GM18861 (cell line): ENCODE measurements around the gene AKAP6.
"Not testable (repeated sequence)": the region's sequence is repeated elsewhere in the genome, so short reads cannot be mapped to it uniquely, and the experiment has no call there.

Experiments
- ATAC-seq: cut with Tn5 transposase; IDR thresholded peaks from one replicate; pipeline ENCODE4 v1.9.1; 2021; ENCODE audit not compliant: unreplicated experiment

The AKAP6 gene

GRCh38 chr14:32576088-32576795 lies 247.1 kb downstream of the AKAP6 start:
- peak; percentile 34 for ATAC-seq

- no peak for ATAC-seq
Measured at GRCh38 chr14:32576977-32577376, 247.9 kb downstream of the AKAP6 start.

GRCh38 chr14:32578181-32578580 lies 249.1 kb downstream of the AKAP6 start:
- peak; percentile 85 for ATAC-seq

GRCh38 chr14:32583427-32583826 lies 254.3 kb downstream of the AKAP6 start:
- ATAC-seq = not testable (repeated sequence)

- no peak for ATAC-seq
Measured at GRCh38 chr14:32584079-32584478, 255.0 kb downstream of the AKAP6 start.

GRCh38 chr14:32587461-32587860 lies 258.4 kb downstream of the AKAP6 start:
- ATAC-seq = no peak

GRCh38 chr14:32588448-32589320 lies 259.6 kb downstream of the AKAP6 start:
- ATAC-seq = peak; percentile 74

GRCh38 chr14:32590157-32590556 lies 261.1 kb downstream of the AKAP6 start:
- ATAC-seq = no peak

GRCh38 chr14:32593290-32593942 lies 264.3 kb downstream of the AKAP6 start:
- ATAC-seq = no peak

- ATAC-seq = no peak
Measured at GRCh38 chr14:32594766-32595165, 265.7 kb downstream of the AKAP6 start.

GRCh38 chr14:32595497-32595896 lies 266.4 kb downstream of the AKAP6 start:
- ATAC-seq = no peak

- no peak for ATAC-seq
Measured at GRCh38 chr14:32596390-32596789, 267.3 kb downstream of the AKAP6 start.

GRCh38 chr14:32597771-32598170 lies 268.7 kb downstream of the AKAP6 start:
- no peak for ATAC-seq

GRCh38 chr14:32601069-32601468 lies 272.0 kb downstream of the AKAP6 start:
- no peak for ATAC-seq

GRCh38 chr14:32601906-32602305 lies 272.8 kb downstream of the AKAP6 start:
- ATAC-seq = no peak

GRCh38 chr14:32602699-32603098 lies 273.6 kb downstream of the AKAP6 start:
- no peak for ATAC-seq

GRCh38 chr14:32603992-32604565 lies 275.0 kb downstream of the AKAP6 start:
- ATAC-seq = no peak

GRCh38 chr14:32606301-32606700 lies 277.2 kb downstream of the AKAP6 start:
- no peak for ATAC-seq

GRCh38 chr14:32607399-32607798 lies 278.3 kb downstream of the AKAP6 start:
- ATAC-seq = no peak

GRCh38 chr14:32608857-32609256 lies 279.8 kb downstream of the AKAP6 start:
- ATAC-seq = no peak

GRCh38 chr14:32609388-32609787 lies 280.3 kb downstream of the AKAP6 start:
- ATAC-seq = no peak
